GM18526 (cell line): ENCODE measurements around the gene NSUN6.
A peak's percentile ranks its signal among the peaks of the same experiment; 100 is the strongest.

Experiments used
- POLR2A ChIP-seq: IDR thresholded peaks from 3 replicates; pipeline ENCODE4 v1.6.1; 2011; ENCODE audit not compliant: insufficient read length; ENCODE audit errors: extremely low read depth

The NSUN6 gene

DNA sequence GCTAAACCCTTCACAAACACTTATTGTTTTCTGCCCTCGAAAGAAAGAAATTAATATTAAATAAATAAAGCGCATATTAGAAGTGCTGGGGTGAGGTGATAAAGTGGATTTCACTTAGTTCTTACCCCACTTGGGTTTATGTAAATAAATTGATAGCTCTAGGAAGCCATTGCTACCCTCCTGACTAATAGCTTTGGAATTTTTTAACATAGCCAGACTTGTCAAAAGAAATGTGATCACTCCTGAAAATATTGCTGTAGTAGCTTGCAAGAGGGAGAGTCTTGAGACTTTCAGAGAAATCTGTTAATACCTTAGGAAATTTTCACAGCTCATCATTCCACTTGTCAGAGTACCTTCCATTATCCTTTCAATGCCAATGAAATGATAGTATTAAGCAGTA lies 15.4 kb upstream of the NSUN6 start:
- TF ChIP-seq POLR2A = no peak

DNA sequence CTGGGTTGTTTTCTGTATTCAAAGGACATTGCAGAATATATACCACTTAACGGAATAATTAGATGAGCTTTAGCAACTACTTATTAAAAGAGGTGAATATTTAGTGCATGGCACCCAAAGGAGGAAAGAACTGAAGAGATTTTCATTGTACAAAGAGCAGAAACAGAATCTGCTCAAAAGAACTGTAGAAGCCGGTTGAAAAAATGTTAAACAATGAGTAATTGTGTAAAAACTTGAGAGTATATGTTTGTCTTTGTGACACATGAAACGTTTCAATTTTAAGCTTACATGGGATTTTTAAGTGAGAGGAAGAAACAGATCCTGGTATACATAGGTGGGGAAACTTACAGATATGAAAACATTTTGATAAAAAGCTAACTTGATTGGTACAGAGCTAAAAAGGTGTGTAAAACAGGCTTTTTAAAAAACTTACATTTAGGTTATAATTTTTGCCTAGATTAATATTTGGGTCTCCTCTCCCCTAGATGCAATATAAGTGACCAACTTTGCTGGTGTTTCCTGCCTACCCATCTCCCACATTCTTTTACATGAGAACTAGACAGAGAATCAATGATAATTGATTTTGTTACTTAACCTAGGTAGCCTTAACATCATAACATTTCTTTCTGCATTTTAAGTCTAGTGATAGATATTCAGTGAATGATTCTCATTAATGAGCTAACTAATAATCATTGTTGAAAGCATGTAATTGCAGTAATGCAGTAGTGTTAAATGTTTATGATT lies 14.6 kb upstream of the NSUN6 start:
- TF ChIP-seq POLR2A = no peak

DNA sequence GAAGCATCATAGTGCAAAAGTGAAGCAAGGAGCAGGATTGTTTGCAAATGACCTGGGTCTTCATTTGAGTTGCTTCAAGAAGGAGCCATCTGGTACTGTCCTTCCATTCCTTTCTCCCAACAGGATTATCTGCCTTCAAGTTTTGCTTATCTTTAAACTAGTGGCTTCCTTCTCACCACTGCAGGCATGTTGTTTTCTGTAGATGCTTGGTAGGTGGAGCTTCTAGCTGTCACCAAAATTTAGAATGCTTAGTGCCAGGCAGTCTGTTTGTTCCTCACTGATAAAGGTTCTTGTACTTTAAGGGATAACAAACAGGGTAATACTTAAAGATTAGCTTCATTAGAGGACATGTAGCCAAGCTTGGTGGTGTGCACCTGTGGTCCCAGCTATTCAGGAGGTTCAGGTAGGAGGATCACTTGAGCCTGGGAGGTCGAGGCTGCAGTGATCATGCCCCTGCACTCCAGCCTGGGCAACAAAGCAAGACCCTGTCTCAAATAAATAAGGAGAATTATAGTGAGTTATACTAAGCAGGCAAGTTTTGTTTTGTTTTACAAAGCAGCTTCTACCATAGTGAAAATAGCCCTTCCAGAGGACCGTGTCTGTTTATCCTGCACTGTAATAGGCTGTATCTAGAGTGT lies 13.6 kb upstream of the NSUN6 start:
- TF ChIP-seq POLR2A = no peak

DNA sequence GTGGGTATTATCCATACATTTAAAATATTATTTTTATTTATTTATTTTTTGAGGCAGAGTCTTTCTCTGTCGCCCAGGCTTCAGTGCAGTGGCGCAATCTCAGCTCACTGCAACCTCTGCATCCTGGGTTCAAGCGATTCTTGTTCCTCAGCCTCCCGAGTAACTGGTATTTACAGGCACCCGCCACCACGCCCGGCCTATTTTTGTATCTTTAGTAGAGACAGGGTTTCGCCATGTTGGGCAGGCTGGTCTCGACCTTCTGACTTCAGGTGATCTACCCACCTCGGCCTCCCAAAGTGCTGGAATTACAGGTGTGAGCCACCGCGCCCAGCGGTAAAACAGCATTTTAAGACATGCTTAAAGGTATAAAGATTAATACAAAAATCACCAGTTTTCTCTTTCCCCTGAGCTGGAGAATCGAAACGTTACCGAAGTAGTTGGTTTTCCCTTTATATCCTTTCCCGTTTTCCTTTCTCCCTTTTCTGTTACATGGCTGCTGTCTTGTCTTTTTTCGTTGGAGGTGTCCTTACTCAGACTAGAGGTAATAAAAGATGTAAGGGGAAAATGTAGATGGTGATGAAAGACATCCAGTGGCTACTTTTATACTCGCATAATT lies 9.5 kb upstream of the NSUN6 start:
- TF ChIP-seq POLR2A = no peak

DNA sequence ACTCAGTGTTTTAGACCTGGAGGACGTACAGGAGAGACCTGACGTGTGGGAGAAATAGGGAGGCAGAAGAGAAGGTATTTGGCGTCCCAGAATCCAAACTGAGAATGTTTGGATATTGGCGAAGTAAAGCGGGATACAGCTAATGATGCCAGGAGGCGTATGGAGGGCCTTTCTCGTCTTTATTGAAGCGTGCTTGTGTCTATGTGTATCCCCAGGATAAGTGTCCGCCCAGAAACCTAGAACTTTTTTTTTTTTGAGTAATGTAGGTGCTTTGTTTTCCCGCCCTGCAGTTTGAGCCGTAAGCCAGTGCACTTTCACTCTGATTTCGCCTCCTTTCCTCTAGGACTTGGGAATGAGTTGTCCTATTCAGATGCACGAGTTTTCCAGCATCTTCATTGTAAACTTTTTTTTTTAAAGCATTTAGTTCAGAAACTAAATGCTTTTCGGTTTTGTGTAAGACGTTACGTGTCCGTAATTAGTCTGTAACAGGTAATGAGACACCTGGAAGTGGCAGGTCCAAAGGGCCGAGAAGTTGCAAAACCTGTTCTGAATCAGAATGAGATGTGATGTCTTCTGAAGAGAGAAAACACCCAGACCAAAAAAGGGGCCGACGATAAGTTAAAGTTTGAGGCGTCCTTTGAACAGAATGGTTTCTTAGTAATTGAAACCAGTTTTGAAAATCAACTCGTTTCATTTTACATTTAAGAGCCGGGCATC lies 8.6 kb upstream of the NSUN6 start:
- TF ChIP-seq POLR2A = no peak

DNA sequence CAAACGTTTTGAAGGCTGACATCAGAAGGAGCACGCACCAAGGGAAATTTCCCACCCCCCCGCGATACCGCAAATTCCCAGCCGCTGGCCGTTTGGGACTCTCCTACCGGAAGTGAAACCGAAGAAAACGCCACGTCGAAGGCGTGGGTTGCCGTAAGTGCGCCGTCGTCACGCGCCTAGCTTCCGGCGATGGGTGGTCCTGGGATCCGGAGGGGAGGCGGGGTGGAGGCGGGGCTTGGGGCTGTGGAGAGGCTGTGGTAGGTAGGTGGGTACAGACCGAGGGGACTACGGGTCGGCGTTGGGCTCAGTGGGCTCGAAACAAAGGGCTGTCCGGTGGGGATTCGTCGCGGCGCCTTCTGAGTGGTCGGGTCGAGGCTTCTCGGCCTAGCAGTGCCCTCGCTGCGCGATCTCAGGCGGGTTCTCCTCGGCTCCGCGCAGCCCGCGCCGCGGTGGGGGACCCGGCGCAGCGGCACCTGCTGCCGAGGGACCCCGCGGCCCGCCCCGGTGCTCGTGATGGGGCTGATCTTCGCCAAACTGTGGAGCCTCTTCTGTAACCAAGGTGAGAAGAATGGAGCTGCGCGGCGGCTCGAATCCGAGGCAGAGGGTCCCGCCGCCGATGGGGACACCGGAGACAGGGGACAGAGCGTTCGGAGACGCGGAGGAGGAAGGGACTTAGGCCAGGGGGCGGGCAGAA lies 7.9 kb upstream of the NSUN6 start, which contains the start of gene ARL5B:
TSS of gene ARL5B (plus strand) at position 307 of the 694 bp plus-strand sequence. CDS start at position 514, 207 bp downstream.
- TF ChIP-seq POLR2A = peak; percentile 78

DNA sequence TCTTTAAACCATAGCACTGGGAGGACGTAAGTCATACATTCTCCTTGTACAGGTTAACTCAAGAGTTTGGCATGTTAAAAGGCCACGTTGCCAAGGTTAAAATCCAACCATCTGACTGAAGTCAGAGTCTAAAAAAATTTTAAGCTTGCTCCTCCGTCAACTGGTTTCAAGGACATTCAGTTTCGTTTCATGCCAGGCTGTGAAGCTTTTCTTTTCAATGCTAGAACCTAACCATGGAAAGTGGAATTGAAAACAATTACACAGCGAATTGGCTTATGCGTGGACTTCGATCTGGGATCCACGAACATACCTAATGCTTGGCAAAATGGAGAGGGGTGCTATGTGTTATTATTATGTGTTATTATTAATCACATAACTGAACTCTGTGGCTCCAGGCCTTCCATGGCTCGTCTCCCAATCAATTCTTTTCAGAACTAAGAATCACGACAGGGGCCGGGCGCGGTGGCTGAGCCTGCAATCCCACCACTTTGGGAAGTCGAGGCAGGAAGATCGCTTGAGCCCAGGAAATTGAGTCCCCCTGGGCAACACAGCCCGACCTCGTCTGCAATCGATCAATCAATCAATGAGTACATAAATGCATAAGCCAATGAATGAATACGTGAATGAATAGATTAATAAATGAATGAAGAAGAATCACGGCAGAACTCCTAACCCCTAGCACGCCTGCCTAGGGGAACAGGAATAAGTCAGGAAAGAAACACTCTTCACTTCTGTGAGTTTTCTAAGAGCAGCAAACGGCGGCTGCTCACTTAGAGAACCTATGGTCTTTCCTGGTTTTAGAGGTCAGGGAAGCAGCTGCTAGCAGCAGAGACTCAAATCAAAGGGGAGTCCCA lies 7.1 kb upstream of the NSUN6 start:
- TF ChIP-seq POLR2A = peak; percentile 12

DNA sequence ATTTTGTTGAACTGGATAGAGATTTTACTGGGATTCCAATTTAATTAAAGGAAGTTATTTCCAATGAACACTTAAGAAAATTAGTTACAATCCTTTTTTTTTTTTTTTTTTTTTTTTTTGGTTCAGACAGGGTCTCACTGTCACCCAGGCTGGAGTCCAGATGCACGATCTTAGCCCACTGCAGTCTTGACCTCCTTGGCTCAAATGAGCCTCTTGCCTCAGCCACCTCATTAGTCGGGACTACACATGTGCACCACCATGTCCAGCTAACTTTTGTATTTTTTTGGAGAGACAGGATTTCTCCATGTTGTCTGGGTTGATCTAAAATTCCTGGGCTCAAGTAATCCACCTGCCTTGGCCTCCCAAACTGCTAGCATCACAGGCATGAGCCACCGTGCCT lies 5.3 kb upstream of the NSUN6 start:
- TF ChIP-seq POLR2A = no peak

DNA sequence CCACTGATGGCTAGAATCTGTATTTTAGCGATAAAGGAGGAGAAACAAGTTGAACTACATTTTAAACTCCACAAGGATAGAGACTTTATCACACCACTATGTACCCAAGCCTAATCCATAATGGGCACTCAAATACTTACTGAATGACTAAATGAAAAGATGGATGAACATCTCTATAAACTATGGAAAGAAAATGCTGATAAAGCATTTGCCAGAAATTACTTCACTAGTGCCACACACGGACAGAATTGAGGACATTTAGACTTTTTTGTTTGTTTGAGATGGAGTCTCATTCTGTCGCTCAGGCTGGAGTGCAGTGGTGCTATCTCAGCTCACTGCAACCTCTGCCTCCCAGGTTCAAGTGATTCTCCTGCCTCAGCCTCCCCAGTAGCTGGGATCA lies 1.7 kb upstream of the NSUN6 start:
- TF ChIP-seq POLR2A = no peak

DNA sequence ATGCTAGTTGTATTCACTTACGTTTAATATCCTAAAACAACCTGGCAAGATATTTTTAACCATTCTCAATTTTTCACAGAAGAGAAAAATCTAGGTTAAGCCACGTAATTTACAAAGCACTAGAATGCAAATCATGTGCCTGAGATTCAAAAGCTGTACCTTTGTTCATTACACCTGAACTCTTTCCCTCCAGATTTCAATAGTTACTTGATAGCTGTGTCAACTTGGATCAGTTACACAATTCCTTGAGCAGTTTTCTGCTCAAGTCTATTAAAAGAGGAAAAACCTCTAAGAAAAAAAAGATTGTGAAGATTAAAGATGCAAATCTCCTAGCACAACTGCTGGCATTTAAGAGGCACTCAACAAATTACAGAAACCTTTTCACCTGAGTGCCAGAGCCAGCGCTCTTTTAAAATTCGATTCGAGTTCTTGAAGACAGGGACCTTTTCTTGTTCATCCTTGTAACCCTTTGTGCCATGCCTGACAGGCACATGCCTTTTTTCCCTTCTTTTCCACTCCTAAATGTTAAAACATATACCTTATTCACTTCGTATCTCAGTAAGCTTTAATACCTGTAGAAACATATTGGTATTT lies 886 bp downstream of the NSUN6 start:
- TF ChIP-seq POLR2A = no peak

DNA sequence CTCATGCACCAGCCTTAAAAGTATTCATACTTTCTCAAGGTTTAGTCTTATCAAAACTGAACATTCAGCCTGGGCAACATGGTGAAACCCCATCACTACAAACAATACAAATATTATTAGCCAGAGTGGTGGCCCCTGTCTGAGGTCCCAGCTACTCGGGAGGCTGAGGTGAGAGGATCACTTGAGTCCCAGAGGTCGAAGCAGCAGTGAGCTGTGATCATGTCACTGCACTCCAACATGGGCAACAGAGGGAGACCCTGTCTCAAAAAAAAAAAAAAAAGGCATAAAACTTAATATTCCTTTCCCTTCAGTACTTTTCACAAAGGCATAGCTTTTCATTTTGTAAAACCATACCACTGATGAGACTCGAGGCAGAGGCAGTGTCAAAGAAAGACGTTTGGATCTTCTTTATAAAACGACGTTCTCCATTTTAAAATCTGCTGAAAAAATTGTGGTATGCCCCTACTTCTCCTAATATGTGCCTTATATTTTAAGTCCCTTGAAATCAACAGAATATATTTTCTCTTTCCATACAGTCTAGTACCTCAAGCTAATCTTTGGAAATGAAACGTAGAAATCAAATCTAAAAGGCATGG lies 1.9 kb downstream of the NSUN6 start:
- no peak for TF ChIP-seq POLR2A

DNA sequence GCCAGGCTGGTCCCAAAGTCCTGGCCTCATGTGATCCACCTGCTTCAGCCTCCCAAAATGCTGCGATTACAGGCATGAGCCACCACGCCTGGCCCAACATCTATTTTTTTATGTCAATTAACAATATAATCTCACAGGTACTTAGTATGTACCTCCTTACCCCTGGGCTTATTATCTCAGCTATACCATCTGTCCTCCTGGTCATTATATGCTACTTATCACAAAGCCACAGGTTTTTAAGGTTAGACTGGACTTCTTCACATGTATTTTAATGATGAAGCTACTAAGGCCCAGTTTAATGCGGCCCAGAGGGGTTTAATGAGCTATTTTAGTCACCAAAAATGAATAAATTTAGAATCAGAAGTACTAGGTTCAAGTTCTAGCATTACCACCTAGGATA lies 3.4 kb downstream of the NSUN6 start:
- no peak for TF ChIP-seq POLR2A

DNA sequence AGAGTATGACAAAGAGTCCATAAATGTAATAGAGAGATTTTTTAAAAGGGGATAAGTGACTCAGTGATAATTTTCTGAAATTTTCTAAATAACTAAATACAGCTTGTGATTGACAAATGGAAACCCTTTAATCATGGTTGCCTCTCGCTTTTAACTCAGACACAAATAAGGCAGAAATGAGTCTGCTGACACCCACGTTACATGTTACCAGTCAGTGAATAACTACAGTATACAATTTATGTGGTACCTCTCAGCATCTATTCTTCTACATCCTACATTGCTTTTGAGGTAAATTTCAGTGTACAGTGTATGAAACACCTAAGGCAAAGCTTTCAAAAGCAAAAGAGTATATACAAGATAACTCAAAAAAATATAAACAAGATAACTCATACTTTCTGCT lies 4.2 kb downstream of the NSUN6 start:
- no peak for TF ChIP-seq POLR2A
